Thoracic aorta (tissue), 2 donors: ENCODE results near the gene PFDN1. TPM values are rescaled to one million over a fixed set of nuclear protein-coding genes. Genes with fewer than 3 reads are reported as not detected.
"Not testable (repeated sequence)": the region's sequence is repeated elsewhere in the genome, so short reads cannot be mapped to it uniquely, and the experiment has no call there.

Experiments
- ATAC-seq: fragments of 150-250 bp; one replicate; pipeline ENCODE4 v1.8.0; 2017; ENCODE audit warnings: low read depth; ENCODE audit not compliant: insufficient number of reproducible peaks, low FRiP score
- DNase-seq: peaks from one replicate; pipeline ENCODE4 v3.0.0-alpha.2; 2020; ENCODE audit warnings: low spot score
- H3K27ac ChIP-seq, 2 donors: fragments of 200-600 bp; sonication (generic); 1 replicate in 1 of 2; 2 replicates in 1 of 2; pipeline ENCODE4 v1.5.1; 2016; ENCODE audit warnings: mild to moderate bottlenecking in 2 of 2, moderate library complexity in 2 of 2
- H3K27me3 ChIP-seq: fragments of 200-600 bp; sonication (generic); replicated peaks from 2 replicates; pipeline ENCODE4 v1.6.0; 2016; ENCODE audit warnings: mild to moderate bottlenecking; ENCODE audit not compliant: insufficient read depth
- H3K36me3 ChIP-seq: fragments of 200-600 bp; sonication (generic); one replicate; pipeline ENCODE4 v1.5.1; 2016
- H3K4me1 ChIP-seq, 2 donors: fragments of 200-600 bp; sonication (generic); 1 replicate in 1 of 2; 2 replicates in 1 of 2; pipeline versions ENCODE4 v1.5.1 to v1.6.0; 2016; ENCODE audit warnings: low read depth in 2 of 2, mild to moderate bottlenecking in 1 of 2; ENCODE audit not compliant: control insufficient read depth in 1 of 2
- H3K4me3 ChIP-seq: fragments of 200-600 bp; sonication (generic); 2 replicates; pipeline ENCODE4 v1.5.1; 2016; ENCODE audit warnings: mild to moderate bottlenecking
- H3K9me3 ChIP-seq: fragments of 200-600 bp; sonication (generic); 2 replicates; pipeline ENCODE4 v1.5.1; 2016
- total RNA-seq, 2 donors: library from RNA; depleted of rRNA; stranded (reverse); fragments of >200 nt; gene quantifications; one replicate each; pipeline versions ENCODE4 v1.1.0 to v1.2.3, GENCODE V29; 2016
- TF ChIP-seq, protein P1 (sequence below): fragments of 200-600 bp; sonication (generic); IDR thresholded peaks from one replicate; pipeline ENCODE4 v1.5.1; 2019; ENCODE audit warnings: antibody characterized with exemption

PFDN1 gene
- total RNA-seq, 2 donors from 2014 or later, result 62.5 to 72.2 TPM

DNA sequence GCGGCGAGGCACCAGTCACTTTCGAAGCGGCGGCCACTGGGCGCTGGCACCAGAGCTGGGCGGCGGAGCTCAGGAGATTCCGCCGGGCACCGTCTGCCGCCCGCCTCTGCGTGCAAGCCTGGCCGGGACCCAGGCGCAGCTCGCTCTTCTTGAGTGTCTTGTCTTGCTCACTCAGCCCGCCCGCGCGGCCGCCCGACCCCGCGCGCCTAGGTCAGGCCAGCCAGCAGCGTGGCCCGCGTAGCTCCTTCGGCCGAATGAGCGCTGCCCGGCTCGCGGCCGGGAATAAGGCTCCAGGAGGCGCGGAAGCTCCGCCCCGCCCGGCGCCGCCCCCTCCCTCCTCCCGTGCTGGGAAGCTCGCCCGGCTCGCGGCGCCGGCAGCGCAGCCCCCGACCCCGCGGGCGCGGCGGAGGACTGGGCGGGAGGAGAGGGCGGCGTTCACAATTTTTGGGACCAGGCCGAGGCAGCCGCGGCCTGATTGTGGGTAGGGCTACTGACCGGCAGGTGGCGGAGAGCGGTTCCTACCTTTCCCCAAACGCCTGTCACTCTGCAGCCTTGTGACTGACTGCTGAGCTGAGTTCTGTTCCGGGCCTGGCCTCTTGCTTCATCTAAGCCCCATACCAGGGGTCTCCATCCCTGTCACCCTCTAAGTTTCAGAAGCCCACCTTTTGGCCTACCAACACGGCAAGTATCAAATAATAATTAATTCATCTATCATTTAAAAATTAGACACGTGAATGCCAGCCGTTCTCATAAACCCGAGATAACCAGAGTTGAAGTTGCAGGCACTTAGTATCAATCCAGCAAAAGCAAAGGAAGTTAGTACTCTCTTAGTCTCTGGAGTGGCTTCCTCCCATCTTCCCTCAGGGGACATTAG is 43.7 kb upstream of the PFDN1 start, which contains the start of gene HBEGF:
TSS of gene HBEGF (minus strand) at position 256 of the 874 bp plus-strand sequence. CDS start 275 bp downstream, outside the sequence.
- ATAC-seq, result peak; percentile 39
- peak within 1 kb of the TSS; percentile 84 for H3K4me3 ChIP-seq
- peak within 1 kb of the TSS; percentile 64 to 68 for H3K27ac ChIP-seq
- peaks cover 7 to 35% of the 10 kb centered on the region in 2 donors for H3K4me1 ChIP-seq
- TF ChIP-seq, protein P1, sequence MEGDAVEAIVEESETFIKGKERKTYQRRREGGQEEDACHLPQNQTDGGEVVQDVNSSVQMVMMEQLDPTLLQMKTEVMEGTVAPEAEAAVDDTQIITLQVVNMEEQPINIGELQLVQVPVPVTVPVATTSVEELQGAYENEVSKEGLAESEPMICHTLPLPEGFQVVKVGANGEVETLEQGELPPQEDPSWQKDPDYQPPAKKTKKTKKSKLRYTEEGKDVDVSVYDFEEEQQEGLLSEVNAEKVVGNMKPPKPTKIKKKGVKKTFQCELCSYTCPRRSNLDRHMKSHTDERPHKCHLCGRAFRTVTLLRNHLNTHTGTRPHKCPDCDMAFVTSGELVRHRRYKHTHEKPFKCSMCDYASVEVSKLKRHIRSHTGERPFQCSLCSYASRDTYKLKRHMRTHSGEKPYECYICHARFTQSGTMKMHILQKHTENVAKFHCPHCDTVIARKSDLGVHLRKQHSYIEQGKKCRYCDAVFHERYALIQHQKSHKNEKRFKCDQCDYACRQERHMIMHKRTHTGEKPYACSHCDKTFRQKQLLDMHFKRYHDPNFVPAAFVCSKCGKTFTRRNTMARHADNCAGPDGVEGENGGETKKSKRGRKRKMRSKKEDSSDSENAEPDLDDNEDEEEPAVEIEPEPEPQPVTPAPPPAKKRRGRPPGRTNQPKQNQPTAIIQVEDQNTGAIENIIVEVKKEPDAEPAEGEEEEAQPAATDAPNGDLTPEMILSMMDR, result peak; percentile 45
- H3K9me3 ChIP-seq, result no peaks in the 10 kb centered on the region
- H3K27me3 ChIP-seq, result no peaks in the 10 kb centered on the region
- H3K36me3 ChIP-seq, result no peaks in the 10 kb centered on the region
- DNase-seq, result no peak

DNA sequence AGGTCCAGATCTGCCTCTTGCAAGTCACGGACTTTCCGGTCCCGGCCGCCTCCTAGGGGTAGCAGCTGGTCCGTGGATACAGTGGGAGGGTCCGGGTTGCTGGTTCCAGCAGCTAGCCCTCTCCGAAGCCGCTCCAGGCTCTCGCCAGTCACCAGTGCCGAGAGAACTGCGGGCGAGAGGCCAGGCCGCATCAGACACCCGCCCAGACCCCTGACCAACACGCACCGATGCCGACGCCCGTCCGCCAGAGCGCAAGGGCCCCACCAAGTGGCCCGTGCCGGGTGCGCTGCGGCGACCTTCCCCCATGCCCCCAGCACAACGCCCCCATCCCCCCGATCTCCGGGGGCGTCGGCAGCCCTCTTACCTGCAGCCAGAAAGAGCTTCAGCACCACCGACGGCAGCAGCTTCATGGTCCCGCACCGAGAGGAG is 43.0 kb upstream of the PFDN1 start:
- no peaks in the 10 kb centered on the region for H3K36me3 ChIP-seq
- H3K4me1 ChIP-seq, result peaks cover 11 to 42% of the 10 kb centered on the region in 2 donors
- no peak for DNase-seq
- H3K9me3 ChIP-seq, result no peaks in the 10 kb centered on the region
- no peak for ATAC-seq
- no peaks in the 10 kb centered on the region for H3K27me3 ChIP-seq
- peak overlapping the region; percentile 84 for H3K4me3 ChIP-seq
- TF ChIP-seq, protein P1, result peak; percentile 34
- peak overlapping the region; percentile 64 to 68 for H3K27ac ChIP-seq

DNA sequence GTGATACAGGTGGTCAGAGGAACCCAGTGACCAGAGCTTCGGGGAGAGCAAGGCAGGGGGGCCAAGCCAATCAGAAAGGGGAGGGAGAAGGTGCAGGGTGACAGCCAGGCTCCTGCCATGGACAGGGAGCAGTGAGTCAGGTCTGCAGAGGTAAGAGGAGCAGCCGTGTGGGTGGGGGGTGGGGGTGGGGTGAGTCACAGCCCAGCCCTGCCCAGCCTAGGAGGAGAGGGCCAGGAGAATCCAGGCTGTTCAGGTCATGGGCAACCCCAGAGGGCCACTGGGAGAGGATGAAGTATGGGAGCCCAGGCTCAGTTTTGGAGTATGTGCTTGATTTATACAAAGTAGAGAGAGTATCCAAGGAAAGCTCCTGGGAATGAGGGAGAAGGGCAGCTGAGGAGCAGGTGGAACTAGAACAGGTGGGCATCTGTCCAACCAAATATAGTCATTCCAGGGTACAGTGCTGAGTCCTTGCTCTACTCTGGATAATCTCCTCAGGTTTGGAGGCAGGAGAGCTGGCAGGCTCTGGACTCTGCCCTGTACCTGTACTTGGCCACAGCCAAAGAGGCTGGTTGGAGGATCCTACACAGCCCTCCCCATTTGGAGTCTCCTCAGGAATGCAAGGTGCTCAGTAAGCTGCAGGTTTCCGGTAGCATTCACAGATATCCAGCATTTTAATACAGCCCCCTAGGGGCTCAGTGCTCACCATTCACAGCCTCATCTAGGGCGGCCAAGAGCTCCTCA is 42.0 kb upstream of the PFDN1 start:
- Histone ChIP-seq H3K27ac (no peak overlapping the region), H3K36me3 (no peaks in the 10 kb centered on the region), H3K4me1 (peaks cover 12 to 46% of the 10 kb centered on the region in 2 donors), H3K27me3 (no peaks in the 10 kb centered on the region), H3K9me3 (no peaks in the 10 kb centered on the region), H3K4me3 (peak overlapping the region; percentile 84)
- no peak for ATAC-seq
- no peak for DNase-seq
- TF ChIP-seq, protein P1, result no peak

DNA sequence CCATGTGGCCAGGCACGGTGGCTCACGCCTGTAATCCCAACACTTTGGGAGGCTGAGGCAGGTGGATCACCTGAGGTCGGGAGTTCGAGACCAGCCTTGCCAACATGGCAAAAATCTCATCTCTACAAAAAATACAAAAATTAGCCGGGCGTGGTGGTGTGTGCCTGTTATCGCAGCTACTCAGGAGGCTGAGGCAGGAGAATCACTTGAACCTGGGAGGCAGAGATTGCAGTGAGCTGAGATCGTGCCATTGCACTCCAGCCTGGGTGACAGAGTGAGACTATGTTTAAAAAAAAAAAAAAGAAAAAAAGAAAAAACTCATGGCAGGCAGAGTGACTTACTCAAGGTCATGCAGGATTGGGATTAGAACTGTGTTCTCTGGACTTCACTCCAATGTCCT is 40.9 kb upstream of the PFDN1 start:
- not testable (repeated sequence) for H3K27ac ChIP-seq, ATAC-seq, H3K9me3 ChIP-seq, H3K27me3 ChIP-seq, H3K36me3 ChIP-seq, H3K4me3 ChIP-seq, DNase-seq
- peaks cover 12 to 46% of the 10 kb centered on the region in 2 donors for H3K4me1 ChIP-seq

DNA sequence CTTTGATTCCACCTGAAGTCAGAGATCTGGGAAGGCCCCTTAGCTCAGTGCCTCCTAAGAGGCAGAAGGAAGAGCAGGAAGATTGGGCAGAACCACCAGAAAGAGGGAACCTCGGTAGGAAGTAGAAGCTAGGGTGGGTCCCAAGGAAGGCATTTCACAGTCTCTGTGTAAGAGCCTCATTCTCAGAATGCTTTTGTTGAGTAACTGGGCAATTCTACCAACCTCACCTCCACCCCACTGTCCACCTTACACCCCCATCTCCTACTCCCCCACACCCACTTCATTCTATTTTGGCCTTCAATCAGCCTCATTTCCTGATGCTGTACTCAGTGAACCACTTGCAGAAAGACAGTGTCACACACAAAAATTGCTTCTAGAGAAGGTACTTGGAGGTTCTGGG is 40.0 kb upstream of the PFDN1 start:
- TF ChIP-seq, protein P1, result no peak
- no peaks in the 10 kb centered on the region for H3K9me3 ChIP-seq
- H3K27me3 ChIP-seq, result no peaks in the 10 kb centered on the region
- H3K36me3 ChIP-seq, result no peaks in the 10 kb centered on the region
- DNase-seq, result no peak
- H3K4me1 ChIP-seq, result peaks cover 12 to 46% of the 10 kb centered on the region in 2 donors
- no peak overlapping the region for H3K4me3 ChIP-seq
- ATAC-seq, result no peak
- H3K27ac ChIP-seq, result no peak overlapping the region
